ENCODE measurements around the gene COX20.

The COX20 gene

GRCh38 chr1:244878681-244879080 is 43.2 kb downstream of the COX20 start:
- Histone ChIP-seq H3K9ac (ENCODE audit: low read depth, low read length) (no peak overlapping the region), H3K9me3 (ENCODE audit: control insufficient read depth, insufficient read depth, low read length) (no peaks in the 10 kb centered on the region), H3K27ac (ENCODE audit: low read depth, low read length) (no peak overlapping the region), H3K27me3 (ENCODE audit: control insufficient read depth, insufficient read depth, low read length) (no peaks in the 10 kb centered on the region), H3K4me3 (ENCODE audit: low read depth, low read length) (no peak overlapping the region), H3K4me1 (ENCODE audit: control insufficient read depth, insufficient read depth, low read length) (peaks cover 24% of the 10 kb centered on the region), H3K36me3 (ENCODE audit: control insufficient read depth, insufficient read depth, low read length) (no peaks in the 10 kb centered on the region)

- Histone ChIP-seq H3K36me3 (ENCODE audit: control insufficient read depth, insufficient read depth, low read length) (no peaks in the 10 kb centered on the region), H3K4me1 (ENCODE audit: control insufficient read depth, insufficient read depth, low read length) (peaks cover 5% of the 10 kb centered on the region; the same call in 1 of the 2 replicates), H3K4me3 (ENCODE audit: low read depth, low read length) (no peak overlapping the region), H3K9ac (ENCODE audit: low read depth, low read length) (no peak overlapping the region), H3K9me3 (ENCODE audit: control insufficient read depth, insufficient read depth, low read length) (no peaks in the 10 kb centered on the region), H3K27me3 (ENCODE audit: control insufficient read depth, insufficient read depth, low read length) (no peaks in the 10 kb centered on the region), H3K27ac (ENCODE audit: low read depth, low read length) (no peak overlapping the region)
These were observed 46.3 kb downstream of the COX20 start for GRCh38 chr1:244881552-244882280.

GRCh38 chr1:244887281-244887680 is 51.8 kb downstream of the COX20 start:
- Histone ChIP-seq H3K27me3 (ENCODE audit: control insufficient read depth, insufficient read depth, low read length) (no peaks in the 10 kb centered on the region), H3K4me3 (ENCODE audit: low read depth, low read length) (no peak overlapping the region), H3K36me3 (ENCODE audit: control insufficient read depth, insufficient read depth, low read length) (no peaks in the 10 kb centered on the region), H3K27ac (ENCODE audit: low read depth, low read length) (no peak overlapping the region), H3K4me1 (ENCODE audit: control insufficient read depth, insufficient read depth, low read length) (no peaks in the 10 kb centered on the region), H3K9me3 (ENCODE audit: control insufficient read depth, insufficient read depth, low read length) (no peaks in the 10 kb centered on the region), H3K9ac (ENCODE audit: low read depth, low read length) (no peak overlapping the region)

GRCh38 chr1:244893836-244894235 is 58.4 kb downstream of the COX20 start:
- Histone ChIP-seq H3K9me3 (ENCODE audit: control insufficient read depth, insufficient read depth, low read length) (no peaks in the 10 kb centered on the region), H3K27ac (ENCODE audit: low read depth, low read length) (no peak overlapping the region), H3K36me3 (ENCODE audit: control insufficient read depth, insufficient read depth, low read length) (no peaks in the 10 kb centered on the region), H3K27me3 (ENCODE audit: control insufficient read depth, insufficient read depth, low read length) (no peaks in the 10 kb centered on the region), H3K4me3 (ENCODE audit: low read depth, low read length) (no peak overlapping the region), H3K9ac (ENCODE audit: low read depth, low read length) (no peak overlapping the region), H3K4me1 (ENCODE audit: control insufficient read depth, insufficient read depth, low read length) (no peaks in the 10 kb centered on the region)

Measured in HUES48 (cell line).